ENCODE results near the gene PRRT2. TPM values are rescaled to one million over a fixed set of nuclear protein-coding genes. Genes with fewer than 3 reads are reported as not detected.
A peak's percentile ranks its signal among the peaks of the same experiment; 100 is the strongest.

PRRT2 gene
- total RNA-seq, 2 donors from 2014 or later: 1.2 to 9.1 TPM

GRCh38 chr16:29863669-29863984 lies 51.6 kb downstream of the PRRT2 start:
- Mint-ChIP-seq H3K4me1 (peaks cover 6% of the 10 kb centered on the region), H3K4me3 (peak overlapping the region; percentile 97), H3K27ac (peak overlapping the region; percentile 97), H3K27me3 (no peaks in the 10 kb centered on the region), H3K36me3 (ENCODE audit: low read depth) (peaks cover 30% of the 10 kb centered on the region), H3K9me3 (no peaks in the 10 kb centered on the region)
- no peak for ATAC-seq (replicated peaks)

- ATAC-seq (replicated peaks): no peak
- H3K27ac Mint-ChIP-seq: no peak overlapping the region
- H3K9me3 Mint-ChIP-seq: no peaks in the 10 kb centered on the region
- peaks cover 24% of the 10 kb centered on the region for H3K36me3 Mint-ChIP-seq (ENCODE audit: low read depth)
- H3K4me3 Mint-ChIP-seq: peak overlapping the region; percentile 97
- peaks cover 6% of the 10 kb centered on the region for H3K4me1 Mint-ChIP-seq
- H3K27me3 Mint-ChIP-seq: no peaks in the 10 kb centered on the region
Measured at GRCh38 chr16:29864205-29864604, 52.2 kb downstream of the PRRT2 start.

Other genes with a start within 250 kb of the PRRT2 start
- gene SPN, start 148.9 kb upstream of the PRRT2 start, total RNA-seq: 100 to 1,000 TPM; 137 to 173 TPM
- gene QPRT, start 133.0 kb upstream of the PRRT2 start, total RNA-seq: 1 to 10 TPM; 3.2 to 4.3 TPM
- 10 to 100 TPM; 15.9 to 23.5 TPM for gene C16orf54, start 66.2 kb upstream of the PRRT2 start, total RNA-seq
- gene ZG16, start 33.9 kb upstream of the PRRT2 start, total RNA-seq: not detected
- gene KIF22, start 21.4 kb upstream of the PRRT2 start, total RNA-seq: 100 to 1,000 TPM; 122 to 139 TPM
- gene MAZ, start 5.7 kb upstream of the PRRT2 start, total RNA-seq: 100 to 1,000 TPM; 239 to 288 TPM
- 10 to 100 TPM; 26.8 to 26.9 TPM for gene PAGR1, start 4.0 kb downstream of the PRRT2 start, total RNA-seq
- 100 to 1,000 TPM; 101 to 133 TPM for gene MVP, start 8.3 kb downstream of the PRRT2 start, total RNA-seq
- 10 to 100 TPM; 36.1 to 45.9 TPM for gene CDIPT, start 51.0 kb downstream of the PRRT2 start, total RNA-seq
- under 1 TPM in 1 of 2 donors, not detected in 1; 0.56 TPM for gene SEZ6L2, start 87.4 kb downstream of the PRRT2 start, total RNA-seq
- 1 to 10 TPM; 3.1 to 3.5 TPM for gene ASPHD1, start 88.3 kb downstream of the PRRT2 start, total RNA-seq
- 10 to 100 TPM; 31.9 to 36.0 TPM for gene KCTD13, start 114.0 kb downstream of the PRRT2 start, total RNA-seq
- 10 to 100 TPM; 55.2 to 70.8 TPM for gene TMEM219, start 149.9 kb downstream of the PRRT2 start, total RNA-seq
- 10 to 100 TPM; 34.9 to 44.0 TPM for gene TAOK2, start 161.7 kb downstream of the PRRT2 start, total RNA-seq
- 10 to 100 TPM; 23.9 to 34.1 TPM for gene HIRIP3, start 183.4 kb downstream of the PRRT2 start, total RNA-seq
- gene INO80E, start 184.0 kb downstream of the PRRT2 start, total RNA-seq: 100 to 1,000 TPM in 1 of 2 donors, 10 to 100 TPM in 1; 77.9 to 116 TPM
- gene DOC2A, start 198.8 kb downstream of the PRRT2 start, total RNA-seq: 1 to 10 TPM in 1 of 2 donors, under 1 TPM in 1; 0.19 to 1.0 TPM
- not detected for gene C16orf92, start 211.0 kb downstream of the PRRT2 start, total RNA-seq
- 1 to 10 TPM; 1.9 to 7.4 TPM for gene TLCD3B, start 219.1 kb downstream of the PRRT2 start, total RNA-seq